Right cardiac atrium (tissue), 5 donors: ENCODE data around the gene CNTN3. TPM values are rescaled to one million over a fixed set of nuclear protein-coding genes. Genes with fewer than 3 reads are reported as not detected.

ENCODE experiments used
- ATAC-seq, 2 donors: fragments of 200-7000 bp; cut with Tn5 transposase; one replicate each; pipeline versions ENCODE4 v1.8.0 to v1.9.1; 2020; ENCODE audit warnings: moderate library complexity in 2 of 2, mild to moderate bottlenecking in 1 of 2
- DNase-seq, 3 donors: peaks; one replicate each; pipeline ENCODE4 v3.0.0-alpha.2; 2020
- H3K27ac ChIP-seq: one replicate; pipeline ENCODE4 v1.5.1; 2013; ENCODE audit warnings: mild to moderate bottlenecking, low read length, control low read depth, moderate library complexity
- H3K27me3 ChIP-seq: one replicate; pipeline ENCODE4 v1.6.1; 2013; ENCODE audit not compliant: control insufficient read depth, insufficient read depth
- H3K4me1 ChIP-seq: one replicate; pipeline ENCODE4 v1.6.1; 2013; ENCODE audit warnings: low read length; ENCODE audit not compliant: control insufficient read depth, insufficient read depth
- H3K4me3 ChIP-seq: one replicate; pipeline ENCODE4 v1.5.1; 2013; ENCODE audit warnings: low read length, control low read depth
- H3K9me3 ChIP-seq: one replicate; pipeline ENCODE4 v1.6.1; 2013; ENCODE audit warnings: low read length; ENCODE audit not compliant: control insufficient read depth
- WGBS: extraction: QIAGEN DNeasy Blood & Tissue Kit; methylation state at CpG from one replicate; pipeline ENCODE4 v1.1.7; 2013; 5-methylcytosine and 5-hydroxymethylcytosine counted together
- intact Hi-C, 4 donors: fragments of 100-400 bp; cut with DNase I; formaldehyde crosslinking; loops; one replicate each; pipeline versions ENCODE4 v1.11.0 to v1.14.0; 2022 to 2023
- long read RNA-seq, 4 donors: library from polyadenylated mRNA; unstranded; transcript quantifications; one replicate each; pipeline ENCODE4 v2.0.0, GENCODE V29; 2020 to 2021
- polyA plus RNA-seq: library from polyadenylated mRNA; stranded (reverse); fragments of 200-250 nt; gene quantifications from one replicate; pipeline ENCODE4 v1.2.3, GENCODE V29; 2013
- total RNA-seq, 4 donors: library from RNA; stranded (reverse); fragmentation: NEBNext Ultra II Directional; extraction: Animal tissue kit (Norgen Biotek cat#: 25700); gene quantifications; one replicate each; pipeline ENCODE4 v1.2.1, GENCODE V29; 2021
- donor health status: healthy with polysubstance abuse.
- donor health status: DM: no; HTN: yes; CAD: no.
- donor health status: DM: no; HTN: no; CAD: no.
- donor health status: DM: no; HTN: yes; CAD: no; lungs with severe emphysema.
- donor health status: DM: yes; HTN: yes; CAD: no.

Gene CNTN3
- 1 to 10 TPM; 6.3 to 9.5 (median 7.8) TPM for total RNA-seq
- polyA plus RNA-seq: 5.6 TPM
- long read RNA-seq, donor 1, partial matches to known transcripts: 8 of 17 reads
- long read RNA-seq, donor 1, other reads (novel, unspliced or antisense): 9 of 17 reads
- long read RNA-seq, donor 2, partial matches to known transcripts: 0 of 2 reads
- long read RNA-seq, donor 2, other reads (novel, unspliced or antisense): 2 of 2 reads
- long read RNA-seq, donor 3, partial matches to known transcripts: 3 of 6 reads
- long read RNA-seq, donor 3, other reads (novel, unspliced or antisense): 3 of 6 reads
- long read RNA-seq, donor 4, partial matches to known transcripts: 1 of 7 reads
- long read RNA-seq, donor 4, other reads (novel, unspliced or antisense): 6 of 7 reads

DNA sequence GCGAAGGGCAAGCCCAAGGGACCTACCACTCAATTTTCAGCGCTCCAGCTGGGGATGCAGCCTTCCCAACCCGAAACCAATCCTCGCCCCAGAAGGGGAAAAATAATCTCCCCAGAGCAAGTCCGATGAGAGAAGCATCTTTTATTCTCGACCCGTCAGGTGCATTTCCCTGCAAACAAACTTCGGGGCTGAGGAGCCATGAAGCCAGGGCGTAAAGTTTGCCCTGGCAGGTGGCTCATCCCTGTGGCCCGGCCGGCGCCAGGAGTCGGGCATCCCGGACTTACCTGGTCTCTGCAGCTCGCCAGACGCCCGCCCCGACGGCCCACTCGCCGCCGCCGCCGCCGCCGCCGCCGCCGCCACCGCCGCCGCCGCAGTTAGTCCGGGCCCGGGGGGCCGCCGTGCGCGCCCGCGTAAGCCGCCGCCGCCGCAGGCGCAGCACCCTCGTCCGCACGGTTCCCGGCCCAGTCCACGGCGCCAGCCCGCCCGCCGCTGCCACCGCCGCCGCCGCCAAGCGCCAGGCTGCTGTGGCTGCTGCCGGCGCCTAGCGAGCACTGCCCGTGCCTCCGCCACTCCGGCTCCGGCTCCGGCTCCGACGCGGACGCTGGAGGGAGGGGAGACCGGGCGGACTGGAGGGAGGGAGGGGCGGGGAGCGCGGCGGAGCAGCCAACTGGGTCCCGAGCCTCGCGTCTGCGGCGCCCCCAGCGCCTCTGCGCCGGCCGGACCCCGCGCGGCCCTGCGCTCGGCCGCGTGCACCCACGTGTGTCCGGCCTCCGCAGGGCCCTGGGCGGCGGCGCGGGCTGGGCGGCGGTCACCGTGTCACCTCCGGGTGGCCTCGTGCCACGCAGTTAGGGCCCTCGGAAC, at the start of gene CNTN3:
TSS of gene CNTN3 (minus strand) at position 553 of the 861 bp plus-strand sequence. CDS start 93,547 bp downstream, outside the sequence.
- Histone ChIP-seq H3K4me3 (peak within 1 kb of the TSS; percentile 75), H3K27ac (no peak within 1 kb of the TSS), H3K27me3 (no peaks in the 10 kb centered on the region), H3K4me1 (no peaks in the 10 kb centered on the region), H3K9me3 (no peaks in the 10 kb centered on the region)
- WGBS: 1% methylated on average over 108 of the region's 108 CpGs
- ATAC-seq: peak; percentile 65 to 67
- DNase-seq: peak; percentile 15 to 56 (median 53)
- intact Hi-C loops: no loop called here

DNA sequence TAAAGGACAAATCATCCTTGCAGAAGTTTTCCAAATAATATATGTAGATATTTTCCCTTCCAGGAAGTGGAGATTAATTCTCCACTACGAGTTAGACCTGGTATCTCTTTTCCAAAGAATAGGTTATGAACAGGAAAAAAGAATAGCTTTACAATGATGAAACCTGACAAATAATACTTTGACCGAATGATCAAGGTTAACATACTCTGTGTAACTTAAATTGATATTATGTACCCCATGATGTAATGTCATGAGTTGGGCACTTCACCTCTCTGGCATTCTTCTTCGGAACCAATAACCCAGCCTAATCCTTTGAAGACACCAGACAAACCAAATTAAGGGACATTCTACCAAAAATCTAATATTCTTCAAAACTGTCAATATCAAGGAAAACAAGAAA, 48.7 kb upstream of the CNTN3 start:
- H3K4me3 ChIP-seq: no peak overlapping the region
- WGBS: 72% methylated on average over 3 of the region's 3 CpGs
- H3K27me3 ChIP-seq: no peaks in the 10 kb centered on the region
- no peak for ATAC-seq
- H3K9me3 ChIP-seq: no peaks in the 10 kb centered on the region
- H3K27ac ChIP-seq: no peak overlapping the region
- no peaks in the 10 kb centered on the region for H3K4me1 ChIP-seq
- DNase-seq: no peak
- intact Hi-C loops: no loop called here

DNA sequence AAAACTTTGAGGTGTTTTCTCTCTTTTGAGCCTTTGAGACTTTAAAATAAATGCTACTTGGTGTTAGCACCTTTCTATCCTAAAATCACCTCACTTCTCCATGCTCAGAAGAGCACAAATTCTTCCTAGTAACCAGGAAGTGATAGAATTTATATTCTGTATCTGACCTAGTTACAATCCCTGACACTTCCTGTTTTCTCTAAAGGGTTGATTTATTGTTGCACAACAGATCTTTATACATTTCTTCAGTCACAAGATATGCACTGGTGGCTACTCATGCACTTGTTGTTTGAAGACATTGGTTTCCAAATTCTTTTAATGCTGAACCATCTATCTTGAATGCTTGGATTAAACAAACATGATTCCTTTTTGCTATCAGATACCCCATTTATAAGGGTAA, 47.2 kb upstream of the CNTN3 start:
- intact Hi-C loops: no loop called here
- H3K4me1 ChIP-seq: no peaks in the 10 kb centered on the region
- DNase-seq (no peak), ATAC-seq (no peak)
- no peaks in the 10 kb centered on the region for H3K27me3 ChIP-seq
- H3K9me3 ChIP-seq: no peaks in the 10 kb centered on the region
- H3K27ac ChIP-seq: no peak overlapping the region
- H3K4me3 ChIP-seq: no peak overlapping the region

DNA sequence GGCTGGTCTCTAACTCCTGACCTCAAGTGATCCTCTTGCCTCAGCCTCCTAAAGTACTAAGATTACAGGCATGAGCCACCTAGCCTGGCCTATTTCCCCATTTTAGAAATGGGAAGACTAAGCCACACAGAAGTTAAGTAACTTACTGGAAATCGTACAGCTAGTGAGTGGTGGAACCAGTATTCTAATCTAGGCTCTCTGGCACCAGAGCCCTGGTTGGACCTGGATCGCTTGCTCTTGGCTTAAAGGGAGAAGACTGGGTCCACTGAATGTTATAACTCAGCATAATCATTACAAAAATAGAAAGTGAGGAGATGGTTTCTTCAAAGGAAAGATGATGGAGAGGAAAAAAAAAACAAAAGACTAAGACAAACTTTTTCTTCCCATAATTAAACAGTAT, 37.4 kb upstream of the CNTN3 start:
- Histone ChIP-seq H3K4me1 (no peaks in the 10 kb centered on the region), H3K4me3 (no peak overlapping the region), H3K9me3 (no peaks in the 10 kb centered on the region), H3K27ac (no peak overlapping the region), H3K27me3 (no peaks in the 10 kb centered on the region)
- WGBS: 50% methylated on average over 2 of the region's 2 CpGs
- ATAC-seq (no peak), DNase-seq (no peak)
- intact Hi-C loops: no loop called here

DNA sequence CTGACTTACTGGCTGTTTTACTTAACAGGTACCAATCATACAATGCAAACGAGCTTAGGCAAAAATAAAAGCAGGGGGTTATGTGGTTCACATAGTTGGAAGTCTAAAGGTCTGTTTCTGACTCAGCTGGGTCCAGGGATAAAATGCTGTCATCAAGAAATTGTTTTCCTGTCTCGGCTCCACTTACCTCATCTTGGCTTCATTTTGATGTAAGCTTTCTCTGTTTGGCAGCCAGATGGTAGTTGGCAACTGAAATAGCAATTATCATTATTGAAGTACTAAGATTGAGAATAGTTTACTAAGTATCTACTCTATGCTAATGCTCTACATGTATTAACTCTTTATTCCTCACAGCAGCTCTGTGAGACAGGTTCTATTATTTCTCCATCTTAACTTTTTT, 36.8 kb upstream of the CNTN3 start:
- intact Hi-C loops: no loop called here
- Histone ChIP-seq H3K27ac (no peak overlapping the region), H3K4me1 (no peaks in the 10 kb centered on the region), H3K27me3 (no peaks in the 10 kb centered on the region), H3K4me3 (no peak overlapping the region), H3K9me3 (no peaks in the 10 kb centered on the region)
- peak in 1 of 2 donors; percentile 31 for ATAC-seq
- no peak for DNase-seq
- 11% methylated on average over 2 of the region's 2 CpGs for WGBS

DNA sequence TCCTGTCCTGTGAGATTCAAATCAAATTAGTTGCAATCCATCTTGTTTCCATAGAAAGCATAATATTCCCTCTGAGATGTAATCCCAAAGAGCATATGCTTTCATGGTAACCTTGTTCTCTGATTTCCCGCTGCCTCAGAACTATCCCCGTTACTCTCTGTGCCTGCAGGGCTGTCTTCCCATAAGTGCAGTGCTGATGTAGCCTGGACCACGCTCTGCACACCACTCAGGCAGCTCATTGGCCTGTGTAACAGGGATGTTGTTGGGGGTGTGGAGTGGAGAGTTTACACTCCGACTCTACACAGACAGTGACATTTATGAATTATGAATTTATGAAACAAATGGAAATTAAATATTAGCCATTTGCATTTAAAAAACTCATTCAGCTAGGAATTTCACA, 33.6 kb upstream of the CNTN3 start:
- no peaks in the 10 kb centered on the region for H3K4me1 ChIP-seq
- 79% methylated on average over 4 of the region's 4 CpGs for WGBS
- no peak for DNase-seq
- H3K4me3 ChIP-seq: no peak overlapping the region
- no peak overlapping the region for H3K27ac ChIP-seq
- no peaks in the 10 kb centered on the region for H3K9me3 ChIP-seq
- no peak for ATAC-seq
- no peaks in the 10 kb centered on the region for H3K27me3 ChIP-seq
- intact Hi-C loops: no loop called here

DNA sequence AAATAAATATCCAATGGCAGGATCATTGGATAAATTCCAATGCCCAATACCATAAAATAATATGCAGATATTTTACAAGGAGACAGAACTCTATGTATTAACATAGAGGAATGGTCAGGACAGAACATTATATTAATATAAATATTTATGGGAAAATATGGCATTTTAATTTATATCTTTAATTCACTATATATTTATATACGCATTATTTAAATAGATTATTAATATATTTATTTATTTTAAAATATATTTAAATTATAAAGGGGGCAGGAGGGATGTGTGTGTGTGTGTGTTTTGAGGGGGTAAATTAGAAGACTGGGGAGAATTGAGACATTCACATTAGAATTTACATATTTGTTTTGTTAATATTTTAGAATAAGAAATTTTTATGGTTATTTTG, 31.6 kb upstream of the CNTN3 start:
- no peak overlapping the region for H3K4me3 ChIP-seq
- intact Hi-C loops: no loop called here
- no peaks in the 10 kb centered on the region for H3K9me3 ChIP-seq
- no peak overlapping the region for H3K27ac ChIP-seq
- WGBS: 44% methylated on average over 1 of the region's 1 CpG
- H3K4me1 ChIP-seq: no peaks in the 10 kb centered on the region
- ATAC-seq (no peak), DNase-seq (no peak)
- no peaks in the 10 kb centered on the region for H3K27me3 ChIP-seq

DNA sequence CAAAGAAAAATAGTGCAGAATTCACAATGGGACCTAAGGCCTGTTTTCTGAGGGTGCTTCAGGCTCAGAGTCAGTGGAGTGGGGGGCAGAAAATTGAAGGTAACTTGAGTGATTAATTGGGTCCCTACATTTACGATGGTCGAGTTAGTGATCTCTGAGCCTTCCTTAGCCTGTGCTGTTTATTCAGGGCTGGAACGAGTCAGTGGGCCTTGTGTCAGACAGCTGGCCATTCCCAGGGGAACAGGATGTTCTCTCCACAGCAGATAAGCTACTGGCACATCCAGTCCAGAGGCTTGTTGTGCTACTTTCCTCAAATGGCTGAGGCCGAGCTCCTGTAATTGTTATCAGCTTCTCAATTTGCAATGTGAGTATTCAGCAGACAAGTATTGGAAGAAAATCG, 29.2 kb upstream of the CNTN3 start:
- intact Hi-C loops: no loop called here
- H3K9me3 ChIP-seq: no peaks in the 10 kb centered on the region
- ATAC-seq: peak; percentile 98 to 99
- no peaks in the 10 kb centered on the region for H3K4me1 ChIP-seq
- peak; percentile 32 to 67 (median 66) for DNase-seq
- H3K4me3 ChIP-seq: no peak overlapping the region
- H3K27ac ChIP-seq: peak overlapping the region; percentile 96
- WGBS: 9% methylated on average over 5 of the region's 5 CpGs
- H3K27me3 ChIP-seq: no peaks in the 10 kb centered on the region

DNA sequence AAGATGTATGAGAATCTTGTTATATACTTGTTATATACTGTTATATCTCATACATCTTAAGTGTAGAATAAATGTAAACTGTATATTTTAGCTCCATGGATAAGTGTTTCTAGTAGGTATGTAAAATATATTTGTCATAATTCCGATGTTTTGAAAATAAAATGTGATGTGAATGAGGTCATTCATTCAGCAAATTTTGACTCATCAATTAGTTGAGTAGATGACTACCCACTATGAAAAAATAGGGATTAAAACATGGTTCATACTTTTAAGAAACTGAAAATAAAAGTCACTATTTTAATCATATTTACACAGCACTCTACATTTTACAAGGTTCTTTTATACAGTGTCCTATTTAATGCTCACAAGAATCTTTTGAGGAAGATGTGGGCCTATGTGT, 28.4 kb upstream of the CNTN3 start:
- WGBS: 87% methylated on average over 1 of the region's 1 CpG
- intact Hi-C loops: no loop called here
- Histone ChIP-seq H3K4me1 (no peaks in the 10 kb centered on the region), H3K9me3 (no peaks in the 10 kb centered on the region), H3K27me3 (no peaks in the 10 kb centered on the region), H3K4me3 (no peak overlapping the region), H3K27ac (no peak overlapping the region)
- DNase-seq (no peak), ATAC-seq (no peak)

DNA sequence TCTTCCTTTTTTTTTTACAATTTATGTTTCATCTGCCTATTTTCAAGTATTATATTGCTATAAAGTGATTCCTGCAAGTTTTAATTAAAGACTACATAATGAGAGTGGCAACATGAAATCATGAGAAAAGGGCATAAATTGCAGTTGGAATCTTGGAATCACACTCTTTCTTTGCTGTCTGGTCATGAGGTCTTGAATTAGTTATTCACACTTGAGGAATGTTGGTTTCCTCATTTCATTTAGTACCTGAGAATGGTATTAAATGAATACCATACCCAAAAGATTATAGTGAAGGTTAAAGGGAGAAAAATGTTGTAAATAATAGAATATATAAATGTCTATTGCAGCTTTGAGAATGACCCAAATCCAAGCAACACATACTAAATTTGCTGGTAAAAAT, 25.8 kb upstream of the CNTN3 start:
- DNase-seq (no peak), ATAC-seq (no peak)
- Histone ChIP-seq H3K4me3 (no peak overlapping the region), H3K27ac (no peak overlapping the region), H3K4me1 (no peaks in the 10 kb centered on the region), H3K27me3 (no peaks in the 10 kb centered on the region), H3K9me3 (no peaks in the 10 kb centered on the region)
- intact Hi-C loops: no loop called here

DNA sequence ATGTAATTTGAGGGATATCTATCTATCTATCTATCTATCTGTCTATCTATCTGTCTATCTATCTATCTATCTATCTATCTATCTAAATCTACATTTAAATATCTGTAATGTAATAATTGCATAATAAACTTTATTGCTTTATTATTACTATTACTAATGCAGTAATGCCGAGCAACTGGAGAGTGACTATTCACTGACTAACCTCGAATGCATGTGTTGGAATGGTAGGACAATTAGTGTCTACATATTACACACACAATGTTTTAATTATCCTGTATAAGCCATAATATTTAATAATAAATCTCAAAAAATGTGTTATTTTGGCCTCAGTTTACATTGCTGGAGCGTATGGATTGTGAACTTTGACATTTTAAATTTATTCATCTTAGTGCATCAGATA, 25.2 kb upstream of the CNTN3 start:
- WGBS: 81% methylated on average over 3 of the region's 3 CpGs
- no peaks in the 10 kb centered on the region for H3K27me3 ChIP-seq
- no peaks in the 10 kb centered on the region for H3K9me3 ChIP-seq
- no peak overlapping the region for H3K4me3 ChIP-seq
- H3K4me1 ChIP-seq: no peaks in the 10 kb centered on the region
- no peak for ATAC-seq
- H3K27ac ChIP-seq: no peak overlapping the region
- intact Hi-C loops: no loop called here
- DNase-seq: no peak
